NB4 (cell line): ENCODE data around the gene DTHD1.

Experiments used
- POLR2A ChIP-seq: IDR thresholded peaks from 2 replicates; pipeline ENCODE4 v1.6.1; 2011; ENCODE audit warnings: mild to moderate bottlenecking; ENCODE audit not compliant: insufficient read length; ENCODE audit errors: extremely low read depth
- TF ChIP-seq, protein P1 (sequence below): IDR thresholded peaks from one replicate; pipeline ENCODE4 v1.5.1; 2012; ENCODE audit warnings: low read depth, low read length
- TF ChIP-seq, protein P2 (sequence below): IDR thresholded peaks from 2 replicates; pipeline ENCODE4 v1.6.1; 2011; ENCODE audit warnings: low read depth, low read length

DNA sequence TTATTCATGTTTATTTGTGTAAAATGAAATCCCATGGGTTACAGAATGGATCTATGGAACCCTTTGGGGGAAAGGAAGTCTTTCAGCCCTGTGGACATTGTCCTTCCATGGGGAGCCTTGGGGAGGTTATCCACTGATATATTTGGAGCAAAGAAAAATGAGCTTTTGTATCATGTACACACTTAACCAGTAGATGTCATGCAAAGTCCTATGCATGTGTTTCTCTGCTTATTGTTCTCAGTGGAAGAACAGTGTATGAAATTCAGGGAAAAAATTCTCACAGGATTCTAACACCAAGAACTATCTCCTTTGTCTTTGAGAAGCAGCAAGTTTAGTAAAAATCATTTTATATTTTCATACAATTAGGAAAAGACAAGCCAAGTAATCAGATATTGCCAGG, 105.3 kb downstream of the DTHD1 start:
- no peak for TF ChIP-seq POLR2A
- TF ChIP-seq, protein P1, sequence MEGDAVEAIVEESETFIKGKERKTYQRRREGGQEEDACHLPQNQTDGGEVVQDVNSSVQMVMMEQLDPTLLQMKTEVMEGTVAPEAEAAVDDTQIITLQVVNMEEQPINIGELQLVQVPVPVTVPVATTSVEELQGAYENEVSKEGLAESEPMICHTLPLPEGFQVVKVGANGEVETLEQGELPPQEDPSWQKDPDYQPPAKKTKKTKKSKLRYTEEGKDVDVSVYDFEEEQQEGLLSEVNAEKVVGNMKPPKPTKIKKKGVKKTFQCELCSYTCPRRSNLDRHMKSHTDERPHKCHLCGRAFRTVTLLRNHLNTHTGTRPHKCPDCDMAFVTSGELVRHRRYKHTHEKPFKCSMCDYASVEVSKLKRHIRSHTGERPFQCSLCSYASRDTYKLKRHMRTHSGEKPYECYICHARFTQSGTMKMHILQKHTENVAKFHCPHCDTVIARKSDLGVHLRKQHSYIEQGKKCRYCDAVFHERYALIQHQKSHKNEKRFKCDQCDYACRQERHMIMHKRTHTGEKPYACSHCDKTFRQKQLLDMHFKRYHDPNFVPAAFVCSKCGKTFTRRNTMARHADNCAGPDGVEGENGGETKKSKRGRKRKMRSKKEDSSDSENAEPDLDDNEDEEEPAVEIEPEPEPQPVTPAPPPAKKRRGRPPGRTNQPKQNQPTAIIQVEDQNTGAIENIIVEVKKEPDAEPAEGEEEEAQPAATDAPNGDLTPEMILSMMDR: no peak
- TF ChIP-seq, protein P2, sequence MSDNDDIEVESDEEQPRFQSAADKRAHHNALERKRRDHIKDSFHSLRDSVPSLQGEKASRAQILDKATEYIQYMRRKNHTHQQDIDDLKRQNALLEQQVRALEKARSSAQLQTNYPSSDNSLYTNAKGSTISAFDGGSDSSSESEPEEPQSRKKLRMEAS: no peak
